K562 (cell line): ENCODE data around the gene SEC22C. TPM values are rescaled to one million over a fixed set of nuclear protein-coding genes. Genes with fewer than 3 reads are reported as not detected.

Experiments used
- ATAC-seq: fragments of 200-7000 bp; cut with Tn5 transposase; 3 replicates; pipeline ENCODE4 v1.9.1; 2020; ENCODE audit warnings: moderate library complexity
- BruUV-seq: library from RNA; stranded (reverse); fragments of 400-500 nt; replicated peaks from 2 replicates; lab custom pipeline; 2021; lab: Mats Ljungman, UMichigan
- CTCF ChIA-PET: fragments of 300-600 bp; formaldehyde crosslinking; extraction: SDS; loops from one replicate; lab custom pipeline; 2021; ENCODE audit warnings: low intra/inter-chr PET ratio; lab: Yijun Ruan, JAX
- POLR2A ChIA-PET: fragments of 300-600, 350-650 bp; sonication (Branson Sonifier 250); formaldehyde crosslinking; extraction: SDS; loops from one replicate; lab custom pipeline; 2021; ENCODE audit warnings: antibody characterized with exemption, inconsistent platforms; lab: Yijun Ruan, JAX
- DNase-seq, 4 experiments: peaks; one replicate each; pipeline versions ENCODE4 v3.0.0 to v3.0.0-alpha.2; 2011 to 2018; ENCODE audit warnings: low spot score in 3 of 4, mixed read lengths in 3 of 4; ENCODE audit errors: extremely low read depth in 1 of 4
- FAIRE-seq: peaks from 2 replicates; lab custom pipeline; 2011; peaks lifted over from hg19 to GRCh38; lab: Jason Lieb, UNC
- H2AFZ ChIP-seq: 2 replicates; pipeline ENCODE4 v1.6.0; 2011; ENCODE audit warnings: low read depth, low read length, control low read depth, inconsistent platforms
- H3K27ac ChIP-seq: fragments of 200-600 bp; 3 replicates; pipeline ENCODE4 v1.8.0; 2011; ENCODE audit warnings: low read depth, mild to moderate bottlenecking, control low read depth, inconsistent platforms, low read length, moderate library complexity, mixed read lengths; ENCODE audit errors: extremely low read depth
- H3K27me3 ChIP-seq, 2 experiments: fragments of 300-600 bp in 1 of 2; 2 replicates in 1 of 2; 3 replicates in 1 of 2; pipeline versions ENCODE4 v1.6.0 to v1.8.0; 2011; ENCODE audit warnings: inconsistent platforms in 2 of 2, low read length in 2 of 2, mild to moderate bottlenecking in 1 of 2, mixed read lengths in 1 of 2, moderate library complexity in 1 of 2; ENCODE audit not compliant: control insufficient read depth in 2 of 2, insufficient read depth in 2 of 2
- H3K36me3 ChIP-seq: fragments of 300-600 bp; 3 replicates; pipeline ENCODE4 v1.8.0; 2011; ENCODE audit warnings: mild to moderate bottlenecking, low read length, inconsistent platforms; ENCODE audit not compliant: control insufficient read depth, insufficient read depth
- H3K4me1 ChIP-seq, 2 experiments: fragments of 200-600 bp in 1 of 2; replicated peaks in 1 of 2; 2 replicates in 1 of 2; 3 replicates in 1 of 2; pipeline versions ENCODE4 v1.5.1 to v1.8.0; 2011; ENCODE audit warnings: inconsistent platforms in 2 of 2, low read length in 2 of 2, mild to moderate bottlenecking in 1 of 2, mixed read lengths in 1 of 2, moderate library complexity in 1 of 2; ENCODE audit not compliant: control insufficient read depth in 2 of 2, insufficient read depth in 2 of 2
- H3K4me2 ChIP-seq: 2 replicates; pipeline ENCODE4 v1.6.1; 2011; ENCODE audit warnings: low read length, control low read depth, inconsistent platforms, mixed read lengths; ENCODE audit not compliant: insufficient read depth
- H3K4me3 ChIP-seq: fragments of 200-600 bp; sonication (generic), shearing (Covaris generic); 2 replicates; pipeline ENCODE4 v1.5.1; 2016; ENCODE audit warnings: control low read depth, inconsistent platforms
- H3K79me2 ChIP-seq: fragments of 200-600 bp; 3 replicates; pipeline ENCODE4 v1.8.0; 2011; ENCODE audit warnings: low read length, inconsistent platforms; ENCODE audit not compliant: control insufficient read depth, insufficient read depth
- H3K9ac ChIP-seq, 2 experiments: 2 replicates each; pipeline versions ENCODE4 v1.6.0 to v1.6.1; 2011; ENCODE audit warnings: low read depth in 2 of 2, low read length in 2 of 2, control low read depth in 1 of 2, inconsistent platforms in 1 of 2, mild to moderate bottlenecking in 1 of 2, mixed read lengths in 1 of 2; ENCODE audit not compliant: insufficient read depth in 1 of 2
- H3K9me1 ChIP-seq: one replicate; pipeline ENCODE4 v1.6.0; 2011; ENCODE audit warnings: inconsistent platforms, mild to moderate bottlenecking, low read length, moderate library complexity; ENCODE audit not compliant: control insufficient read depth, insufficient read depth
- H3K9me3 ChIP-seq: replicated peaks from 2 replicates; pipeline ENCODE4 v1.5.1; 2011; ENCODE audit warnings: low read depth, low read length, inconsistent platforms; ENCODE audit not compliant: control insufficient read depth, insufficient read depth
- H4K20me1 ChIP-seq: replicated peaks from 2 replicates; pipeline ENCODE4 v1.6.1; 2011; ENCODE audit warnings: low read length, inconsistent platforms, mixed read lengths; ENCODE audit not compliant: control insufficient read depth, insufficient read depth
- CTCFL ChIP-seq: IDR thresholded peaks from 2 replicates; pipeline ENCODE4 v1.6.1; 2011; ENCODE audit warnings: borderline replicate concordance, low read depth, mild to moderate bottlenecking, moderate library complexity, low read length; ENCODE audit not compliant: insufficient read depth, poor library complexity, severe bottlenecking
- KLF13 ChIP-seq: fragments of 450-650 bp; IDR thresholded peaks from 2 replicates; pipeline ENCODE4 v1.6.1; 2016; ENCODE audit warnings: missing genetic modification characterization, low read depth, mild to moderate bottlenecking, missing compliant biosample characterization, moderate library complexity, borderline replicate concordance
- MTA1 ChIP-seq: fragments of 450-650 bp; IDR thresholded peaks from 2 replicates; pipeline ENCODE4 v1.6.1; 2017; ENCODE audit warnings: borderline replicate concordance
- RBBP5 ChIP-seq: fragments of 200-600 bp; sonication (generic); IDR thresholded peaks from 2 replicates; pipeline ENCODE4 v1.6.1; 2012; ENCODE audit warnings: borderline replicate concordance, mild to moderate bottlenecking, low read length, control low read depth, inconsistent platforms; ENCODE audit not compliant: insufficient read depth, poor library complexity, severe bottlenecking
- RFX5 ChIP-seq: IDR thresholded peaks from 2 replicates; pipeline ENCODE4 v1.6.1; 2011; ENCODE audit warnings: low read depth, mild to moderate bottlenecking, improper control_type of control experiment, low read length
- ZC3H4 ChIP-seq: sonication (generic); formaldehyde crosslinking; IDR thresholded peaks from 2 replicates; pipeline ENCODE4 v1.9.0; 2021; ENCODE audit warnings: missing genetic modification reagents, borderline replicate concordance
- ZNF695 ChIP-seq: fragments of 450-650 bp; formaldehyde crosslinking; IDR thresholded peaks from 2 replicates; pipeline ENCODE4 v1.4.0; 2020; ENCODE audit warnings: mild to moderate bottlenecking, moderate library complexity
- WGBS: fragments of 100-300 bp; shearing (Covaris generic); methylation state at CpG from one replicate; pipeline ENCODE4 v1.1.6; 2016; ENCODE audit warnings: low coverage, mixed read lengths; ENCODE audit not compliant: insufficient coverage; ENCODE audit errors: missing lambda C conversion rate; 5-methylcytosine and 5-hydroxymethylcytosine counted together
- in situ Hi-C: fragments of 300-500 bp; cut with MboI; formaldehyde crosslinking; loops from 4 replicates; pipeline ENCODE4 v1.15.0; 2018; ENCODE audit warnings: inconsistent platforms, mixed read lengths
- intact Hi-C: fragments of 100-400 bp; cut with micrococcal nuclease; formaldehyde crosslinking; loops from 2 replicates; pipeline ENCODE4 v1.14.2; 2022
- polyA plus RNA-seq, 8 experiments: library from polyadenylated mRNA; depleted of rRNA in 4 of 8; stranded (reverse) in 5 of 8; unstranded in 3 of 8; fragments of >200 nt; fragmentation: Nextera tagmentation in 2 of 8; fragmentation: Illumina TruSeq in 1 of 8; extraction: Ambion mirVana in 2 of 8; extraction: Trizol in 1 of 8; gene quantifications; 2 replicates each; pipeline versions ENCODE4 v1.2.1 to v1.2.3, GENCODE V29; 2011 to 2014; ENCODE audit warnings: inconsistent platforms in 1 of 8, missing spikeins in 1 of 8
- total RNA-seq, 7 experiments: library from RNA; depleted of rRNA in 6 of 7; stranded (reverse); fragments of >200 nt in 6 of 7; fragmentation: Illumina TruSeq in 2 of 7; extraction: Trizol in 2 of 7; gene quantifications; 2 replicates each; pipeline versions ENCODE4 v1.2.1 to v1.2.3, GENCODE V29; 2011 to 2021; ENCODE audit warnings: low replicate concordance in 1 of 7

SEC22C gene
- total and polyA plus RNA-seq, 9 of the 15 experiments (the other 6 are each of a cell fraction or from before 2014, with no cell fraction given), result 35.6 to 68.4 (median 50.7) TPM

GRCh38 chr3:42501681-42502428, 79.9 kb downstream of the SEC22C start (continued):
- TF ChIP-seq RFX5, result no peak
- peak; percentile 33 for TF ChIP-seq CTCFL
- TF ChIP-seq RBBP5, result no peak
- 0 out of 2 replicates have a peak, but pooled peaks have one; percentile 35 for TF ChIP-seq ZNF695 (CRISPR knock-in tag)
- no peak for TF ChIP-seq KLF13

GRCh38 chr3:42501321-42501680, 80.5 kb downstream of the SEC22C start:
- TF ChIP-seq ZC3H4 (0 out of 2 replicates have a peak, but pooled peaks have one; percentile 41), MTA1 (no peak)
- ChIA-PET POLR2A (interaction anchor here (0.6 to 1.4 kb wide), 3 partner anchors 15 to 818 kb away, joined by 3 read pairs; no protein-coding TSS in a partner anchor), CTCF (interaction anchor here (2.1 to 2.3 kb wide), 2 partner anchors 35 to 39 kb away, joined by 11 to 18 read pairs; no protein-coding TSS in a partner anchor)
- peaks cover 23 to 59% of the 10 kb centered on the region in 2 experiments for H3K27me3 ChIP-seq
- H4K20me1 ChIP-seq, result peaks cover 30% of the 10 kb centered on the region
- H3K36me3 ChIP-seq, result no peaks in the 10 kb centered on the region
- no peak for DNase-seq
- no peak overlapping the region for H2AFZ ChIP-seq
- H3K9me1 ChIP-seq, result no peaks in the 10 kb centered on the region
- BruUV-seq, result no TSS peak
- FAIRE-seq, result no peak
- intact Hi-C loops (loop anchor here (1.0 to 5.0 kb wide), 3 partner anchors 35 to 331 kb away; no protein-coding TSS in a partner anchor), in situ Hi-C loops (no loop called here)
- ATAC-seq, result no peak
- no peaks in the 10 kb centered on the region for H3K79me2 ChIP-seq
- H3K4me2 ChIP-seq, result no peak overlapping the region
- no peaks in the 10 kb centered on the region for H3K9me3 ChIP-seq
- 17% methylated on average over 27 of the region's 27 CpGs for WGBS
- H3K4me3 ChIP-seq, result no peak overlapping the region
- H3K4me1 ChIP-seq, result peaks cover 4 to 27% of the 10 kb centered on the region in 2 experiments; a peak in 4 of 5 replicates
- H3K27ac ChIP-seq, result no peak overlapping the region
- peak overlapping the region in 1 of 2 experiments; percentile 73; a peak in 1 of 4 replicates for H3K9ac ChIP-seq
